H9 (cell line): ENCODE results near the gene NEK5. TPM values are rescaled to one million over a fixed set of nuclear protein-coding genes. Genes with fewer than 3 reads are reported as not detected.

Experiments
- DNase-seq: peaks from one replicate; pipeline ENCODE4 v3.0.0-alpha.2; 2017
- H2AFZ ChIP-seq: one replicate; pipeline ENCODE4 v1.6.1; 2013; ENCODE audit warnings: mild to moderate bottlenecking, low read length, control low read depth, moderate library complexity
- H2AK5ac ChIP-seq: 2 replicates; pipeline ENCODE4 v1.6.1; 2013; ENCODE audit warnings: low read length, control low read depth, mixed read lengths; ENCODE audit not compliant: insufficient read length
- H2BK120ac ChIP-seq: one replicate; pipeline ENCODE4 v1.6.1; 2013; ENCODE audit warnings: low read depth, mild to moderate bottlenecking, low read length, control low read depth, inconsistent platforms; ENCODE audit not compliant: poor library complexity, severe bottlenecking
- H2BK12ac ChIP-seq: 2 replicates; pipeline ENCODE4 v1.6.1; 2013; ENCODE audit warnings: low read length, control low read depth, mixed read lengths, low read depth; ENCODE audit not compliant: insufficient read length
- H2BK15ac ChIP-seq: 2 replicates; pipeline ENCODE4 v1.6.1; 2013; ENCODE audit warnings: low read depth, low read length, control low read depth
- H2BK20ac ChIP-seq: one replicate; pipeline ENCODE4 v1.6.1; 2013; ENCODE audit warnings: low read depth, mild to moderate bottlenecking, low read length, control low read depth, inconsistent platforms; ENCODE audit not compliant: poor library complexity, severe bottlenecking
- H2BK5ac ChIP-seq: 2 replicates; pipeline ENCODE4 v1.6.1; 2013; ENCODE audit warnings: low read length, control low read depth, mixed read lengths; ENCODE audit not compliant: insufficient read length
- H3K14ac ChIP-seq: 2 replicates; pipeline ENCODE4 v1.6.1; 2013; ENCODE audit warnings: low read length, control low read depth; ENCODE audit not compliant: insufficient read depth
- H3K18ac ChIP-seq: 2 replicates; pipeline ENCODE4 v1.6.1; 2013; ENCODE audit warnings: low read depth, mild to moderate bottlenecking, mixed read lengths, low read length, control low read depth; ENCODE audit not compliant: insufficient read length
- H3K23ac ChIP-seq: 2 replicates; pipeline ENCODE4 v1.6.1; 2013; ENCODE audit warnings: low read length, control low read depth, mixed read lengths, low read depth; ENCODE audit not compliant: insufficient read length
- H3K23me2 ChIP-seq: 2 replicates; pipeline ENCODE4 v1.6.1; 2013; ENCODE audit warnings: low read depth, mild to moderate bottlenecking, mixed read lengths, low read length, control low read depth; ENCODE audit not compliant: insufficient read length, poor library complexity, severe bottlenecking
- H3K27ac ChIP-seq: 2 replicates; pipeline ENCODE4 v1.5.1; 2013; ENCODE audit warnings: low read length, control low read depth, mixed read lengths, low read depth; ENCODE audit not compliant: insufficient read length
- H3K27me3 ChIP-seq: 2 replicates; pipeline ENCODE4 v1.6.1; 2013; ENCODE audit warnings: low read length, control low read depth, inconsistent platforms; ENCODE audit not compliant: insufficient read depth
- H3K4ac ChIP-seq: 2 replicates; pipeline ENCODE4 v1.6.1; 2013; ENCODE audit warnings: low read depth, mild to moderate bottlenecking, control low read depth, inconsistent platforms, low read length, moderate library complexity
- H3K4me1 ChIP-seq: 2 replicates; pipeline ENCODE4 v1.6.1; 2013; ENCODE audit warnings: low read length, control low read depth, inconsistent platforms; ENCODE audit not compliant: insufficient read depth
- H3K4me2 ChIP-seq: 2 replicates; pipeline ENCODE4 v1.6.1; 2013; ENCODE audit warnings: low read length, control low read depth, mixed read lengths; ENCODE audit not compliant: insufficient read length, insufficient read depth
- H3K56ac ChIP-seq: 2 replicates; pipeline ENCODE4 v1.6.1; 2013; ENCODE audit warnings: low read depth, mild to moderate bottlenecking, mixed read lengths, low read length, control low read depth; ENCODE audit not compliant: insufficient read length
- H3K79me1 ChIP-seq: 2 replicates; pipeline ENCODE4 v1.6.1; 2013; ENCODE audit warnings: low read depth, mild to moderate bottlenecking, moderate library complexity, low read length, control low read depth, inconsistent platforms; ENCODE audit not compliant: insufficient read depth, poor library complexity, severe bottlenecking
- H3K79me2 ChIP-seq: 2 replicates; pipeline ENCODE4 v1.6.1; 2013; ENCODE audit warnings: low read length, control low read depth, inconsistent platforms; ENCODE audit not compliant: insufficient read depth
- H3K9ac ChIP-seq: 2 replicates; pipeline ENCODE4 v1.6.1; 2013; ENCODE audit warnings: low read length, control low read depth, mixed read lengths; ENCODE audit not compliant: insufficient read length; ENCODE audit errors: extremely low read depth
- H3K9me3 ChIP-seq: one replicate; pipeline ENCODE4 v1.6.1; 2013; ENCODE audit warnings: low read depth, low read length, inconsistent platforms; ENCODE audit not compliant: control insufficient read depth
- H3T11ph ChIP-seq: one replicate; pipeline ENCODE4 v1.6.1; 2013; ENCODE audit warnings: mild to moderate bottlenecking, low read length, control low read depth, inconsistent platforms
- H4K20me1 ChIP-seq: one replicate; pipeline ENCODE4 v1.6.1; 2013; ENCODE audit not compliant: control insufficient read depth, insufficient read length, insufficient read depth
- H4K5ac ChIP-seq: 2 replicates; pipeline ENCODE4 v1.6.1; 2013; ENCODE audit warnings: low read depth, mild to moderate bottlenecking, mixed read lengths, low read length, control low read depth; ENCODE audit not compliant: insufficient read length
- H4K8ac ChIP-seq: replicated peaks from 2 replicates; pipeline ENCODE4 v1.6.1; 2013; ENCODE audit warnings: low read length, control low read depth, mixed read lengths, low read depth; ENCODE audit not compliant: insufficient read length
- H4K91ac ChIP-seq: 2 replicates; pipeline ENCODE4 v1.6.1; 2013; ENCODE audit warnings: low read depth, mild to moderate bottlenecking, moderate library complexity, mixed read lengths, low read length, control low read depth; ENCODE audit not compliant: insufficient read length
- H3K27ac Mint-ChIP-seq, 3 experiments: 2 replicates in 2 of 3; 3 replicates in 1 of 3; pipeline ENCODE4 v1.8.0; 2020 to 2021; ENCODE audit warnings: mixed read lengths in 3 of 3, mild to moderate bottlenecking in 1 of 3, moderate library complexity in 1 of 3
- H3K27me3 Mint-ChIP-seq: 2 replicates; pipeline ENCODE4 v1.8.0; 2021; ENCODE audit warnings: low read depth, mild to moderate bottlenecking, moderate library complexity, mixed read lengths
- H3K36me3 Mint-ChIP-seq, 3 experiments: 2 replicates in 2 of 3; 3 replicates in 1 of 3; pipeline ENCODE4 v1.8.0; 2020 to 2021; ENCODE audit warnings: low read depth in 3 of 3, mixed read lengths in 3 of 3; ENCODE audit not compliant: insufficient read depth in 1 of 3
- H3K4me1 Mint-ChIP-seq, 2 experiments: 2 replicates each; pipeline ENCODE4 v1.8.0; 2020; ENCODE audit warnings: mixed read lengths in 2 of 2
- H3K4me3 Mint-ChIP-seq, 2 experiments: 2 replicates in 1 of 2; 3 replicates in 1 of 2; pipeline ENCODE4 v1.8.0; 2020 to 2021; ENCODE audit warnings: mild to moderate bottlenecking in 2 of 2, mixed read lengths in 2 of 2, moderate library complexity in 1 of 2
- H3K9me3 Mint-ChIP-seq, 2 experiments: 2 replicates in 1 of 2; 3 replicates in 1 of 2; pipeline ENCODE4 v1.8.0; 2020; ENCODE audit warnings: mild to moderate bottlenecking in 2 of 2, mixed read lengths in 2 of 2, moderate library complexity in 1 of 2
- WGBS: extraction: QIAGEN DNeasy Blood & Tissue Kit; methylation state at CpG from one replicate; pipeline ENCODE4 v1.1.7; 2013; ENCODE audit warnings: missing lambda C conversion rate, low lambda C conversion rate, mixed read lengths; ENCODE audit not compliant: insufficient read length; ENCODE audit errors: extremely low coverage; 5-methylcytosine and 5-hydroxymethylcytosine counted together
- total RNA-seq: library from RNA; stranded (reverse); gene quantifications from 2 replicates; pipeline ENCODE4 v1.2.1, GENCODE V29; 2021
- TF ChIP-seq, protein P1 (sequence below): fragments of 200-600 bp; sonication (generic); conservative IDR thresholded peaks from 3 replicates; pipeline ENCODE4 v1.8.0; 2021; ENCODE audit warnings: antibody characterized with exemption, mild to moderate bottlenecking

NEK5 gene
- total RNA-seq, 1 experiment from 2014 or later = 0.26 TPM

DNA sequence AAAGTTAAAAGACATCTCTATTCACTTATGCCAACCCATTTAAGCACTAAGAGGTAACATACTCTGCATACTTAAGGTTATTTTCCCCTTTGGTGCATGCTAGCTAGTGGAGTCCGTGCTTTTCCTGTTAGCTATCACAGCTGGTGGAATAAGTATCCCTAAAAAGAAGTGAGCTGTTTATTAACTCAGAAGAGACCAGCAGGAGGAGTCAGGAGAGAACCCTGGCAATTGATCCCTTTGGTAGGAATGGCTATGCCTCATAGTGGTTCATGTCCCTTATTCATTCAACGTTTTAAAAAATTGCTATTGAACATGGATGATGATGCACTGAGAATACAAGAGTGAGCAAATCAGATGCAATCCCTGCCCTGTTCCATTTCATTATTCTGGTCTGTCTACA, 12.4 kb upstream of the NEK5 start:
- Histone ChIP-seq H3K9ac (no peak overlapping the region), H3K79me2 (no peaks in the 10 kb centered on the region), H3K9me3 (no peaks in the 10 kb centered on the region), H3K4me2 (no peak overlapping the region), H3K4ac (no peak overlapping the region), H3K23ac (no peak overlapping the region), H2AFZ (no peak overlapping the region), H2BK120ac (no peak overlapping the region), H3K14ac (no peak overlapping the region), H4K5ac (no peak overlapping the region), H2BK12ac (no peak overlapping the region), H4K91ac (no peak overlapping the region), H3K27me3 (no peaks in the 10 kb centered on the region), H2BK20ac (no peak overlapping the region), H4K20me1 (no peaks in the 10 kb centered on the region), H2BK5ac (no peak overlapping the region), H3K23me2 (no peaks in the 10 kb centered on the region), H3K79me1 (no peaks in the 10 kb centered on the region), H2AK5ac (no peak overlapping the region), H3K4me1 (no peaks in the 10 kb centered on the region), H3K56ac (no peak overlapping the region), H4K8ac (no peak overlapping the region), H3T11ph (no peak overlapping the region), H2BK15ac (no peak overlapping the region), H3K18ac (no peak overlapping the region), H3K27ac (no peak overlapping the region)
- H3K9me3 Mint-ChIP-seq = no peaks in the 10 kb centered on the region
- no peak for DNase-seq
- H3K36me3 Mint-ChIP-seq = peaks cover 0 to 11% (median 2%) of the 10 kb centered on the region in 3 experiments; a peak in 4 of 7 replicates
- no peaks in the 10 kb centered on the region for H3K4me1 Mint-ChIP-seq
- no peak overlapping the region; a peak in 1 of 7 replicates for H3K27ac Mint-ChIP-seq
- WGBS = no CpG with 5 or more reads among the region's 2 CpGs
- no peaks in the 10 kb centered on the region for H3K27me3 Mint-ChIP-seq
- no peak overlapping the region for H3K4me3 Mint-ChIP-seq
- TF ChIP-seq, protein P1, sequence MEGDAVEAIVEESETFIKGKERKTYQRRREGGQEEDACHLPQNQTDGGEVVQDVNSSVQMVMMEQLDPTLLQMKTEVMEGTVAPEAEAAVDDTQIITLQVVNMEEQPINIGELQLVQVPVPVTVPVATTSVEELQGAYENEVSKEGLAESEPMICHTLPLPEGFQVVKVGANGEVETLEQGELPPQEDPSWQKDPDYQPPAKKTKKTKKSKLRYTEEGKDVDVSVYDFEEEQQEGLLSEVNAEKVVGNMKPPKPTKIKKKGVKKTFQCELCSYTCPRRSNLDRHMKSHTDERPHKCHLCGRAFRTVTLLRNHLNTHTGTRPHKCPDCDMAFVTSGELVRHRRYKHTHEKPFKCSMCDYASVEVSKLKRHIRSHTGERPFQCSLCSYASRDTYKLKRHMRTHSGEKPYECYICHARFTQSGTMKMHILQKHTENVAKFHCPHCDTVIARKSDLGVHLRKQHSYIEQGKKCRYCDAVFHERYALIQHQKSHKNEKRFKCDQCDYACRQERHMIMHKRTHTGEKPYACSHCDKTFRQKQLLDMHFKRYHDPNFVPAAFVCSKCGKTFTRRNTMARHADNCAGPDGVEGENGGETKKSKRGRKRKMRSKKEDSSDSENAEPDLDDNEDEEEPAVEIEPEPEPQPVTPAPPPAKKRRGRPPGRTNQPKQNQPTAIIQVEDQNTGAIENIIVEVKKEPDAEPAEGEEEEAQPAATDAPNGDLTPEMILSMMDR = no peak
